Neuron (in vitro differentiated cells): ENCODE measurements around the gene ANKRD13D.

Experiments
- H2AFZ ChIP-seq: one replicate; pipeline ENCODE4 v1.6.1; 2013; ENCODE audit warnings: low read depth, mild to moderate bottlenecking, inconsistent platforms, low read length, moderate library complexity
- H3K27me3 ChIP-seq: one replicate; pipeline ENCODE4 v1.6.1; 2013; ENCODE audit warnings: low read length; ENCODE audit not compliant: insufficient read depth
- H3K36me3 ChIP-seq: one replicate; pipeline ENCODE4 v1.6.1; 2013; ENCODE audit warnings: low read length; ENCODE audit not compliant: insufficient read depth
- H3K4me1 ChIP-seq: one replicate; pipeline ENCODE4 v1.6.1; 2013; ENCODE audit warnings: low read length; ENCODE audit not compliant: insufficient read depth
- H3K4me3 ChIP-seq: 2 replicates; pipeline ENCODE4 v1.5.1; 2013; ENCODE audit warnings: mild to moderate bottlenecking, low read length, moderate library complexity
- H3K9me3 ChIP-seq: one replicate; pipeline ENCODE4 v1.6.1; 2013; ENCODE audit warnings: low read length

ANKRD13D gene

GRCh38 chr11:67289226-67289650 lies at the start of gene ANKRD13D:
TSS of gene ANKRD13D (plus strand) at chr11:67289303. CDS start at chr11:67289461, 158 bp downstream.
- Histone ChIP-seq H3K4me1 (peaks cover 15% of the 10 kb centered on the region), H3K4me3 (peak within 1 kb of the TSS; percentile 75), H3K36me3 (peaks cover 26% of the 10 kb centered on the region), H2AFZ (peak within 1 kb of the TSS; percentile 86), H3K27me3 (no peaks in the 10 kb centered on the region), H3K9me3 (no peaks in the 10 kb centered on the region)

- peak overlapping the region; percentile 69 for H3K4me3 ChIP-seq
Observed at GRCh38 chr11:67239783-67240575, 49.1 kb upstream of the ANKRD13D start.

GRCh38 chr11:67240576-67241389 lies 48.3 kb upstream of the ANKRD13D start:
- Histone ChIP-seq H3K27me3 (no peaks in the 10 kb centered on the region), H3K4me1 (peaks cover 38% of the 10 kb centered on the region), H2AFZ (no peak overlapping the region), H3K36me3 (peaks cover 26% of the 10 kb centered on the region), H3K9me3 (no peaks in the 10 kb centered on the region), H3K4me3 (peak overlapping the region; percentile 69)

More at GRCh38 chr11:67239783-67240575, 49.1 kb upstream of the ANKRD13D start:
- no peaks in the 10 kb centered on the region for H3K27me3 ChIP-seq
- H2AFZ ChIP-seq, result no peak overlapping the region
- peaks cover 18% of the 10 kb centered on the region for H3K36me3 ChIP-seq
- H3K9me3 ChIP-seq, result no peaks in the 10 kb centered on the region
- peaks cover 38% of the 10 kb centered on the region for H3K4me1 ChIP-seq

- no peaks in the 10 kb centered on the region for H3K9me3 ChIP-seq
- H3K36me3 ChIP-seq, result peaks cover 42% of the 10 kb centered on the region
- H2AFZ ChIP-seq, result no peak overlapping the region
- H3K27me3 ChIP-seq, result no peaks in the 10 kb centered on the region
- H3K4me3 ChIP-seq, result peak overlapping the region; percentile 16
- peaks cover 38% of the 10 kb centered on the region for H3K4me1 ChIP-seq
Observed at GRCh38 chr11:67242548-67242947, 46.6 kb upstream of the ANKRD13D start.

GRCh38 chr11:67243051-67243450 lies 46.1 kb upstream of the ANKRD13D start:
- Histone ChIP-seq H2AFZ (no peak overlapping the region), H3K27me3 (no peaks in the 10 kb centered on the region), H3K4me1 (peaks cover 37% of the 10 kb centered on the region), H3K4me3 (no peak overlapping the region), H3K9me3 (no peaks in the 10 kb centered on the region), H3K36me3 (peaks cover 47% of the 10 kb centered on the region)

- peaks cover 21% of the 10 kb centered on the region for H3K4me1 ChIP-seq
- H2AFZ ChIP-seq, result no peak overlapping the region
- H3K4me3 ChIP-seq, result no peak overlapping the region
- H3K9me3 ChIP-seq, result no peaks in the 10 kb centered on the region
- H3K36me3 ChIP-seq, result peaks cover 67% of the 10 kb centered on the region
- no peaks in the 10 kb centered on the region for H3K27me3 ChIP-seq
Observed at GRCh38 chr11:67245046-67245445, 44.1 kb upstream of the ANKRD13D start.

- Histone ChIP-seq H3K4me3 (no peak overlapping the region), H3K27me3 (no peaks in the 10 kb centered on the region), H3K9me3 (no peaks in the 10 kb centered on the region), H3K4me1 (no peaks in the 10 kb centered on the region), H2AFZ (no peak overlapping the region), H3K36me3 (peaks cover 92% of the 10 kb centered on the region)
Observed at GRCh38 chr11:67247946-67248550, 41.1 kb upstream of the ANKRD13D start.

GRCh38 chr11:67248653-67249052 lies 40.5 kb upstream of the ANKRD13D start:
- no peaks in the 10 kb centered on the region for H3K4me1 ChIP-seq
- no peak overlapping the region for H3K4me3 ChIP-seq
- no peak overlapping the region for H2AFZ ChIP-seq
- H3K36me3 ChIP-seq, result peaks cover 94% of the 10 kb centered on the region
- no peaks in the 10 kb centered on the region for H3K27me3 ChIP-seq
- H3K9me3 ChIP-seq, result no peaks in the 10 kb centered on the region

GRCh38 chr11:67250059-67251043 lies 38.8 kb upstream of the ANKRD13D start:
- Histone ChIP-seq H3K9me3 (no peaks in the 10 kb centered on the region), H3K4me3 (no peak overlapping the region), H3K4me1 (no peaks in the 10 kb centered on the region), H3K36me3 (peaks cover 97% of the 10 kb centered on the region), H3K27me3 (no peaks in the 10 kb centered on the region), H2AFZ (no peak overlapping the region)

GRCh38 chr11:67251841-67252240 lies 37.3 kb upstream of the ANKRD13D start:
- Histone ChIP-seq H3K4me3 (no peak overlapping the region), H3K27me3 (no peaks in the 10 kb centered on the region), H3K36me3 (peaks cover 97% of the 10 kb centered on the region), H3K9me3 (no peaks in the 10 kb centered on the region), H3K4me1 (no peaks in the 10 kb centered on the region), H2AFZ (no peak overlapping the region)

- Histone ChIP-seq H3K4me3 (no peak overlapping the region), H3K4me1 (no peaks in the 10 kb centered on the region), H3K36me3 (peaks cover 90% of the 10 kb centered on the region), H2AFZ (no peak overlapping the region), H3K9me3 (no peaks in the 10 kb centered on the region), H3K27me3 (no peaks in the 10 kb centered on the region)
Observed at GRCh38 chr11:67252831-67253239, 36.3 kb upstream of the ANKRD13D start.
